Suprapubic skin (tissue), 4 donors: ENCODE measurements around the gene TMEM125.

Source experiments
- CTCF ChIP-seq, 2 donors: fragments of 200-600 bp in 1 of 2; fragments of 450-650 bp in 1 of 2; sonication (generic) in 1 of 2; IDR thresholded peaks; one replicate each; pipeline ENCODE4 v1.5.1; 2016 to 2019; ENCODE audit warnings: antibody characterized with exemption in 2 of 2, mild to moderate bottlenecking in 1 of 2, moderate library complexity in 1 of 2
- EP300 ChIP-seq: sonication (generic); formaldehyde crosslinking; IDR thresholded peaks from one replicate; pipeline ENCODE4 v1.6.1; 2017; ENCODE audit warnings: antibody characterized with exemption
- POLR2A ChIP-seq, 2 donors: fragments of 450-650 bp; IDR thresholded peaks; one replicate each; pipeline ENCODE4 v1.6.1; 2017; ENCODE audit warnings: antibody characterized with exemption in 2 of 2, mild to moderate bottlenecking in 2 of 2, moderate library complexity in 2 of 2
- POLR2AphosphoS5 ChIP-seq, 3 donors: sonication (generic); formaldehyde crosslinking; IDR thresholded peaks; one replicate each; pipeline ENCODE4 v1.6.1; 2017; ENCODE audit warnings: antibody characterized with exemption in 3 of 3

- no peak for TF ChIP-seq CTCF (IDR thresholded peaks at IDR 0.05)
- TF ChIP-seq POLR2AphosphoS5 (IDR thresholded peaks at IDR 0.05), result no peak
- TF ChIP-seq EP300, result no peak
- TF ChIP-seq POLR2A (IDR thresholded peaks at IDR 0.05), result no peak
These were observed 37.3 kb upstream of the TMEM125 start for GRCh38 chr1:43232482-43232881.
